Endodermal cell (in vitro differentiated cells): ENCODE results near the gene BICD1. TPM values are rescaled to one million over a fixed set of nuclear protein-coding genes. Genes with fewer than 3 reads are reported as not detected.

ENCODE experiments used
- DNase-seq: peaks from one replicate; pipeline ENCODE4 v3.0.0-alpha.2; 2017
- H3K27ac ChIP-seq: 2 replicates; pipeline ENCODE4 v1.5.1; 2013; ENCODE audit warnings: mild to moderate bottlenecking, low read depth, low read length, moderate library complexity
- H3K27me3 ChIP-seq: 2 replicates; pipeline ENCODE4 v1.6.1; 2013; ENCODE audit warnings: mild to moderate bottlenecking, low read length, moderate library complexity; ENCODE audit not compliant: insufficient read depth, control insufficient read depth, poor library complexity, severe bottlenecking
- H3K36me3 ChIP-seq: 2 replicates; pipeline ENCODE4 v1.7.0; 2013; ENCODE audit warnings: mild to moderate bottlenecking, low read length, moderate library complexity; ENCODE audit not compliant: control insufficient read depth, insufficient read depth
- H3K4me1 ChIP-seq: one replicate; pipeline ENCODE4 v1.7.0; 2013; ENCODE audit warnings: low read length; ENCODE audit not compliant: control insufficient read depth, insufficient read depth
- H3K4me3 ChIP-seq: 2 replicates; pipeline ENCODE4 v1.5.1; 2013; ENCODE audit warnings: mild to moderate bottlenecking, low read length, moderate library complexity
- H3K9ac ChIP-seq: 2 replicates; pipeline ENCODE4 v1.6.1; 2013; ENCODE audit warnings: mild to moderate bottlenecking, low read length, moderate library complexity; ENCODE audit not compliant: poor library complexity, severe bottlenecking; ENCODE audit errors: extremely low read depth
- H3K9me3 ChIP-seq: 2 replicates; pipeline ENCODE4 v1.6.1; 2013; ENCODE audit warnings: mild to moderate bottlenecking, low read length, moderate library complexity; ENCODE audit not compliant: control insufficient read depth
- H3K27ac Mint-ChIP-seq: 2 replicates; pipeline ENCODE4 v1.8.0; 2020; ENCODE audit warnings: mixed read lengths
- H3K27me3 Mint-ChIP-seq: 2 replicates; pipeline ENCODE4 v1.8.0; 2021; ENCODE audit warnings: mild to moderate bottlenecking, mixed read lengths; ENCODE audit not compliant: insufficient read depth
- H3K36me3 Mint-ChIP-seq: 2 replicates; pipeline ENCODE4 v1.8.0; 2020; ENCODE audit warnings: low read depth, mixed read lengths
- H3K4me1 Mint-ChIP-seq: 2 replicates; pipeline ENCODE4 v1.8.0; 2020; ENCODE audit warnings: mixed read lengths
- H3K4me3 Mint-ChIP-seq: 2 replicates; pipeline ENCODE4 v1.8.0; 2020; ENCODE audit warnings: mild to moderate bottlenecking, moderate library complexity, mixed read lengths
- H3K9me3 Mint-ChIP-seq: 2 replicates; pipeline ENCODE4 v1.8.0; 2020; ENCODE audit warnings: mild to moderate bottlenecking, mixed read lengths
- WGBS, 2 experiments: methylation state at CpG; one replicate each; pipeline versions ENCODE4 v1.1.5 to v1.1.7; 2013; ENCODE audit warnings: missing lambda C conversion rate in 2 of 2, mixed read lengths in 1 of 2; ENCODE audit not compliant: insufficient coverage in 1 of 2, insufficient read length in 1 of 2; 5-methylcytosine and 5-hydroxymethylcytosine counted together
- total RNA-seq, 2 donors: library from RNA; stranded (reverse); fragmentation: NEBNext Ultra II Directional in 1 of 2; extraction: Animal tissue kit (Norgen Biotek cat#: 25700) in 1 of 2; gene quantifications; 2 replicates in 1 of 2; 3 replicates in 1 of 2; pipeline ENCODE4 v1.2.1, GENCODE V29; 2021
- TF ChIP-seq, protein P1 (sequence below): fragments of 200-600 bp; sonication (generic); conservative IDR thresholded peaks from 2 replicates; pipeline ENCODE4 v1.5.0; 2021; ENCODE audit warnings: antibody characterized with exemption, mild to moderate bottlenecking

BICD1 gene
- total RNA-seq, 2 donors from 2014 or later = 56.0 to 101 TPM

DNA sequence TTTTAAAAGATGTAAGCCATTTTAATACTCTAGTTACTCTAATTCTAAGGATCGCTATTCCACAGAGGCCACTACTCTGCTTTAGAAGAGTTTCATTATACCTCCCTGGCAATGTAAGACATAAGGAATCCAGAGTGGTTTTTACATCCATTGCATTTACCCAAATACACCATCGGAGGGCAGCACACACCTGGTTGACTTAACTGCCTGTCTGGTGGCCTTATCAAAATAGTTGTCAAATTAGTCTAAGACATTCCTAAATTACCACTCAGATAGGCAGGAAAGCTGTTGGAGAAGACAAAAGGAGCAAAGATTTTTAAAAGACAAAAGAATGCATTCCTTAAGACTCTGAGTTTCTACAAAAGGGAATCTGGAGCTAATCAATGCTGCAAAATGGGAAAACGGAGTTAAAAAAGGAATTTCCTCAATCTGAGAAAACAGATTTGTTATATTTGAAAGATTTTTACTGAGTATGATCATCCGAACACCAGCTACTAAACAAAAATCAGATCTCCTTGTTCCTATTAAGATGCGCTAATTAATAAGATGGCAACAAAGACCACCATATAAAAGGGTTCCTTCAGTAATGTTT, 258.9 kb downstream of the BICD1 start:
- no peaks in the 10 kb centered on the region for H3K36me3 ChIP-seq
- Mint-ChIP-seq H3K9me3 (no peaks in the 10 kb centered on the region), H3K36me3 (peaks cover 12% of the 10 kb centered on the region), H3K27ac (peak overlapping the region; percentile 13), H3K4me3 (no peak overlapping the region), H3K4me1 (peaks cover 26% of the 10 kb centered on the region), H3K27me3 (no peaks in the 10 kb centered on the region)
- H3K4me3 ChIP-seq = no peak overlapping the region
- H3K27me3 ChIP-seq = no peaks in the 10 kb centered on the region
- DNase-seq = peak; percentile 90
- H3K9me3 ChIP-seq = no peaks in the 10 kb centered on the region
- no peak overlapping the region for H3K9ac ChIP-seq
- no peak overlapping the region for H3K27ac ChIP-seq
- H3K4me1 ChIP-seq = peaks cover under 1% of the 10 kb centered on the region
- TF ChIP-seq, protein P1, sequence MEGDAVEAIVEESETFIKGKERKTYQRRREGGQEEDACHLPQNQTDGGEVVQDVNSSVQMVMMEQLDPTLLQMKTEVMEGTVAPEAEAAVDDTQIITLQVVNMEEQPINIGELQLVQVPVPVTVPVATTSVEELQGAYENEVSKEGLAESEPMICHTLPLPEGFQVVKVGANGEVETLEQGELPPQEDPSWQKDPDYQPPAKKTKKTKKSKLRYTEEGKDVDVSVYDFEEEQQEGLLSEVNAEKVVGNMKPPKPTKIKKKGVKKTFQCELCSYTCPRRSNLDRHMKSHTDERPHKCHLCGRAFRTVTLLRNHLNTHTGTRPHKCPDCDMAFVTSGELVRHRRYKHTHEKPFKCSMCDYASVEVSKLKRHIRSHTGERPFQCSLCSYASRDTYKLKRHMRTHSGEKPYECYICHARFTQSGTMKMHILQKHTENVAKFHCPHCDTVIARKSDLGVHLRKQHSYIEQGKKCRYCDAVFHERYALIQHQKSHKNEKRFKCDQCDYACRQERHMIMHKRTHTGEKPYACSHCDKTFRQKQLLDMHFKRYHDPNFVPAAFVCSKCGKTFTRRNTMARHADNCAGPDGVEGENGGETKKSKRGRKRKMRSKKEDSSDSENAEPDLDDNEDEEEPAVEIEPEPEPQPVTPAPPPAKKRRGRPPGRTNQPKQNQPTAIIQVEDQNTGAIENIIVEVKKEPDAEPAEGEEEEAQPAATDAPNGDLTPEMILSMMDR = peak; percentile 100
- WGBS, 2 experiments = 28 to 50% methylated on average over 2 to 4 of the region's 5 CpGs

DNA sequence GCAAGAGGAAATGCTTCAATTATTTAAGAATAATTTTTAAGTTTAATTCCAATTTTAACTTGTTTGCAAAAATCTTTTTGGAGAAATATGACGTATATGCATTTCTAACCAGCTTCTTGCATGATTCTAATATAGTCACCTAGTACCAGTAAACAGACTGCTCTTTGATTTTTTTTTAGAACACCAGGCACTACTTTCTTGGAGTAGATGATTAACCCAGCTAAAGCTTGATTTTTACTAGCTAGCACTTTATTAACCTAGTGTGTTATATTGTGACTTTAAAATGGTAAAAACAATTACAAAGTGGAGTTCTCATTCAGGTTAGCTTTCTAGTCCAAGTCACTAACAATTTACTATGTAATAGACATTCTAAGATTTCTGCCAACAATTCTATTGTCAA, 260.1 kb downstream of the BICD1 start:
- Histone ChIP-seq H3K4me3 (no peak overlapping the region), H3K4me1 (peaks cover 2% of the 10 kb centered on the region), H3K36me3 (no peaks in the 10 kb centered on the region), H3K9me3 (no peaks in the 10 kb centered on the region), H3K27ac (no peak overlapping the region), H3K9ac (no peak overlapping the region), H3K27me3 (no peaks in the 10 kb centered on the region)
- DNase-seq = no peak
- WGBS, 2 experiments = 80 to 100% methylated on average over 1 of the region's 1 CpG
- Mint-ChIP-seq H3K27ac (no peak overlapping the region), H3K27me3 (no peaks in the 10 kb centered on the region), H3K9me3 (no peaks in the 10 kb centered on the region), H3K4me1 (peaks cover 26% of the 10 kb centered on the region), H3K36me3 (peaks cover 8% of the 10 kb centered on the region), H3K4me3 (no peak overlapping the region)
- TF ChIP-seq, protein P1 = no peak

DNA sequence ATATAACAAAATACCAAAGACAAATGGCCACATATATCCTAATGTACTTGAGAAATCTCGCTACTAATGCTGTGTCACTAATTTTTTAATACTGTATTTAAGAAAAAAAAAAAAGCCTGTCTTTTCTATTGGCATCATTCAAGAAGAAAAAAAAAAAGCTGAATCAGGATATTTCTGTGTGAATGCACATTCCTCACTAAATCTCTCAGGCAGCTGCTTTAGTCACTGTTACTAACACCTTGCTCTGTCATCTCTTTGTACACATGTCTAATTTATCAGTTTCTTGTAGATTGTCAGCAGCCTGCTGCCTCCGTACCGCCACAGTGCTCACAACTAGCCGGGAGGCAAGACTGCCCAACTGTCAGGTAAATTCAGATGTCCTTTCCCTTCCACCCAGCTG, 260.7 kb downstream of the BICD1 start:
- Mint-ChIP-seq H3K27me3 (no peaks in the 10 kb centered on the region), H3K4me3 (no peak overlapping the region), H3K4me1 (peaks cover 25% of the 10 kb centered on the region), H3K27ac (no peak overlapping the region), H3K36me3 (peaks cover 8% of the 10 kb centered on the region), H3K9me3 (no peaks in the 10 kb centered on the region)
- Histone ChIP-seq H3K9ac (no peak overlapping the region), H3K27ac (no peak overlapping the region), H3K27me3 (no peaks in the 10 kb centered on the region), H3K4me3 (no peak overlapping the region), H3K36me3 (no peaks in the 10 kb centered on the region), H3K4me1 (peaks cover 2% of the 10 kb centered on the region), H3K9me3 (no peaks in the 10 kb centered on the region)
- peak; percentile 39 for DNase-seq
- 92 to 94% methylated on average over 3 of the region's 4 CpGs for WGBS, 2 experiments
- TF ChIP-seq, protein P1 = no peak
